ENCODE measurements around the gene GLRX5. TPM values are rescaled to one million over a fixed set of nuclear protein-coding genes. Genes with fewer than 3 reads are reported as not detected.

Gene GLRX5
- total RNA-seq, 3 donors from 2014 or later (not counting 1 experiment from before 2014, with no cell fraction given) = 16.7 to 26.0 (median 23.4) TPM

- Histone ChIP-seq H3K27me3 (ENCODE audit: control insufficient read depth, insufficient read depth, low read length) (no peaks in the 10 kb centered on the region), H3K4me1 (ENCODE audit: control insufficient read depth, insufficient read depth, low read length) (peaks cover 20% of the 10 kb centered on the region), H3K27ac (ENCODE audit: low read length) (no peak overlapping the region), H3K36me3 (ENCODE audit: control insufficient read depth, insufficient read depth, low read length) (no peaks in the 10 kb centered on the region), H3K4me3 (ENCODE audit: low read length) (no peak overlapping the region), H3K9me3 (ENCODE audit: control insufficient read depth, insufficient read depth, low read length) (no peaks in the 10 kb centered on the region)
- 98% methylated on average over 5 of the region's 5 CpGs for WGBS (ENCODE audit: insufficient coverage)
- DNase-seq = no peak
- Mint-ChIP-seq H3K4me1 (peaks cover 22 to 31% of the 10 kb centered on the region in 2 donors), H3K4me3 (no peak overlapping the region), H3K36me3 (no peaks in the 10 kb centered on the region), H3K27ac (no peak overlapping the region), H3K9me3 (no peaks in the 10 kb centered on the region), H3K27me3 (ENCODE audit: low read depth in 2 of 2) (no peaks in the 10 kb centered on the region)
- no peak for ATAC-seq
- intact Hi-C loops (cut with micrococcal nuclease) = no loop called here
- no peak for TF ChIP-seq CTCF (IDR thresholded peaks at IDR 0.05)
Measured at GRCh38 chr14:95490138-95490509, 44.7 kb upstream of the GLRX5 start.

- intact Hi-C loops (cut with micrococcal nuclease) = no loop called here
- Histone ChIP-seq H3K9me3 (ENCODE audit: control insufficient read depth, insufficient read depth, low read length) (no peaks in the 10 kb centered on the region), H3K27ac (ENCODE audit: low read length) (no peak overlapping the region), H3K36me3 (ENCODE audit: control insufficient read depth, insufficient read depth, low read length) (no peaks in the 10 kb centered on the region), H3K27me3 (ENCODE audit: control insufficient read depth, insufficient read depth, low read length) (no peaks in the 10 kb centered on the region), H3K4me1 (ENCODE audit: control insufficient read depth, insufficient read depth, low read length) (peaks cover 26% of the 10 kb centered on the region), H3K4me3 (ENCODE audit: low read length) (no peak overlapping the region)
- ATAC-seq (no peak), DNase-seq (no peak)
- Mint-ChIP-seq H3K4me1 (peaks cover 29 to 33% of the 10 kb centered on the region in 2 donors), H3K9me3 (no peaks in the 10 kb centered on the region), H3K27ac (no peak overlapping the region), H3K4me3 (no peak overlapping the region), H3K27me3 (ENCODE audit: low read depth in 2 of 2) (no peaks in the 10 kb centered on the region), H3K36me3 (no peaks in the 10 kb centered on the region)
- no peak for TF ChIP-seq CTCF (IDR thresholded peaks at IDR 0.05)
- WGBS (ENCODE audit: insufficient coverage) = 99% methylated on average over 10 of the region's 10 CpGs
Measured at GRCh38 chr14:95490727-95491451, 44.0 kb upstream of the GLRX5 start.

- H3K9me3 Mint-ChIP-seq = no peaks in the 10 kb centered on the region
- Histone ChIP-seq H3K4me1 (ENCODE audit: control insufficient read depth, insufficient read depth, low read length) (peaks cover 36% of the 10 kb centered on the region), H3K27ac (ENCODE audit: low read length) (no peak overlapping the region), H3K36me3 (ENCODE audit: control insufficient read depth, insufficient read depth, low read length) (no peaks in the 10 kb centered on the region), H3K9me3 (ENCODE audit: control insufficient read depth, insufficient read depth, low read length) (no peaks in the 10 kb centered on the region), H3K4me3 (ENCODE audit: low read length) (no peak overlapping the region), H3K27me3 (ENCODE audit: control insufficient read depth, insufficient read depth, low read length) (no peaks in the 10 kb centered on the region)
- intact Hi-C loops (cut with micrococcal nuclease) = no loop called here
- ATAC-seq (no peak), DNase-seq (no peak)
- no peaks in the 10 kb centered on the region for H3K36me3 Mint-ChIP-seq
- no peak overlapping the region for H3K4me3 Mint-ChIP-seq
- H3K27me3 Mint-ChIP-seq (ENCODE audit: low read depth in 2 of 2) = no peaks in the 10 kb centered on the region
- H3K4me1 Mint-ChIP-seq = peaks cover 34 to 40% of the 10 kb centered on the region in 2 donors
- TF ChIP-seq CTCF (IDR thresholded peaks at IDR 0.05) = no peak
- no peak overlapping the region for H3K27ac Mint-ChIP-seq
- WGBS (ENCODE audit: insufficient coverage) = 90% methylated on average over 1 of the region's 2 CpGs
Measured at GRCh38 chr14:95491936-95492608, 42.8 kb upstream of the GLRX5 start.

Data from natural killer cell (primary cell).